ENCODE data around the gene NFATC4. TPM values are rescaled to one million over a fixed set of nuclear protein-coding genes. Genes with fewer than 3 reads are reported as not detected.
A peak's percentile ranks its signal among the peaks of the same experiment; 100 is the strongest.

NFATC4 gene
- total RNA-seq (10 to 100 TPM in 7 of 9 donors, 1 to 10 TPM in 2; 6.5 to 19.1 (median 11.7) TPM), polyA plus RNA-seq (10 to 100 TPM; 12.5 to 23.0 TPM)
- long read RNA-seq, donor 1, partial matches to known transcripts = 2 of 6 reads
- long read RNA-seq, donor 1, other reads (novel, unspliced or antisense) = 4 of 6 reads
- long read RNA-seq, donor 2, partial matches to known transcripts = 4 of 13 reads
- long read RNA-seq, donor 2, other reads (novel, unspliced or antisense) = 7 of 13 reads
- long read RNA-seq, donor 3, full-length matches to known transcripts = 2 of 7 reads
- long read RNA-seq, donor 3, partial matches to known transcripts = 4 of 7 reads
- long read RNA-seq, donor 3, other reads (novel, unspliced or antisense) = 1 of 7 reads

GRCh38 chr14:24367514-24368211 is at the start of gene NFATC4:
Gene NFATC4 (plus strand): TSS chr14:24368184. CDS start chr14:24368341, 157 bp downstream.
- WGBS, 4 donors = 5 to 8% (median 6%) methylated on average over 12 to 21 of the region's 21 CpGs
- Histone ChIP-seq H3K4me1 (peaks cover 0 to 43% (median 20%) of the 10 kb centered on the region in 12 donors), H3K27ac (peak within 1 kb of the TSS; percentile 77 to 99 (median 90)), H3K27me3 (peaks cover 0 to 37% (median 6%) of the 10 kb centered on the region in 9 donors), H3K9me3 (no peaks in the 10 kb centered on the region), H3K36me3 (no peaks in the 10 kb centered on the region), H3K4me3 (peak within 1 kb of the TSS; percentile 37 to 81 (median 57))
- no peak for TF ChIP-seq CTCF (IDR thresholded peaks at IDR 0.05)
- TF ChIP-seq POLR2A (IDR thresholded peaks at IDR 0.05) = no peak
- intact Hi-C loops (cut with DNase I) = loop anchor here in 9 of 10 donors (2.0 to 5.0 kb wide), 8 partner anchors 31 to 65 kb away; partner anchors contain the start of genes ADCY4 (in 4 of the 9), NYNRIN (in 2 of the 9), CBLN3 (in 1 of the 9) and KHNYN (in 1 of the 9)
- ATAC-seq (peak; percentile 39 to 56 (median 47)), DNase-seq (peak; percentile 74 to 89 (median 82))

- H3K36me3 ChIP-seq = peaks cover 0 to 51% (median 29%) of the 10 kb centered on the region in 9 donors
- DNase-seq (peak in 1 of 5 donors; percentile 19), ATAC-seq (no peak)
- H3K27me3 ChIP-seq = peaks cover 0 to 27% (median 3%) of the 10 kb centered on the region in 9 donors
- H3K27ac ChIP-seq = no peak overlapping the region
- H3K9me3 ChIP-seq = no peaks in the 10 kb centered on the region
- intact Hi-C loops (cut with DNase I) = no loop called here
- H3K4me1 ChIP-seq = peaks cover 0 to 26% (median 8%) of the 10 kb centered on the region in 12 donors
- 86 to 89% (median 87%) methylated on average over 14 of the region's 14 CpGs for WGBS, 4 donors
- no peak overlapping the region for H3K4me3 ChIP-seq
- no peak for TF ChIP-seq POLR2A (IDR thresholded peaks at IDR 0.05)
- TF ChIP-seq CTCF (IDR thresholded peaks at IDR 0.05) = no peak
Observed at GRCh38 chr14:24321212-24321975, 46.6 kb upstream of the NFATC4 start.

- H3K9me3 ChIP-seq = no peaks in the 10 kb centered on the region
Observed at GRCh38 chr14:24322672-24323071, 45.3 kb upstream of the NFATC4 start.

More at GRCh38 chr14:24322672-24323071, 45.3 kb upstream of the NFATC4 start:
- no peak overlapping the region for H3K27ac ChIP-seq
- H3K4me3 ChIP-seq = no peak overlapping the region
- TF ChIP-seq CTCF (IDR thresholded peaks at IDR 0.05) (no peak), POLR2A (IDR thresholded peaks at IDR 0.05) (no peak)
- H3K27me3 ChIP-seq = peaks cover 0 to 19% (median 0%) of the 10 kb centered on the region in 9 donors
- 74 to 84% (median 76%) methylated on average over 10 of the region's 10 CpGs for WGBS, 4 donors
- ATAC-seq (no peak), DNase-seq (no peak)
- H3K36me3 ChIP-seq = peaks cover 0 to 57% (median 29%) of the 10 kb centered on the region in 9 donors
- intact Hi-C loops (cut with DNase I) = no loop called here
- peaks cover 0 to 24% (median 0%) of the 10 kb centered on the region in 12 donors for H3K4me1 ChIP-seq
